BE2C (cell line): Measurements from ENCODE around the gene FAM114A2.

Source experiments
- DNase-seq: peaks from one replicate; pipeline ENCODE4 v3.0.0-alpha.2; 2020
- H3K27me3 ChIP-seq: fragments of 250-450 bp; sonication (Bioruptor Pico); 2 replicates; pipeline ENCODE4 v1.5.1; 2020; ENCODE audit warnings: mild to moderate bottlenecking
- H3K36me3 ChIP-seq: fragments of 250-450 bp; sonication (Bioruptor Pico); 2 replicates; pipeline ENCODE4 v1.5.1; 2020; ENCODE audit warnings: mild to moderate bottlenecking
- H3K4me1 ChIP-seq: fragments of 250-450 bp; sonication (Bioruptor Pico); 2 replicates; pipeline ENCODE4 v1.5.1; 2020
- H3K4me3 ChIP-seq: 2 replicates; pipeline ENCODE4 v1.5.1; 2011; ENCODE audit warnings: low read depth, low read length
- H3K9me3 ChIP-seq: fragments of 250-450 bp; sonication (Bioruptor Pico); 2 replicates; pipeline ENCODE4 v1.5.1; 2020
- CTCF ChIP-seq: IDR thresholded peaks from 2 replicates; pipeline ENCODE4 v1.5.1; 2012; ENCODE audit warnings: mild to moderate bottlenecking, low read depth, low read length

Gene FAM114A2

GRCh38 chr5:153974813-153975163 is 63.9 kb downstream of the FAM114A2 start:
- Histone ChIP-seq H3K4me3 (no peak overlapping the region), H3K36me3 (no peaks in the 10 kb centered on the region), H3K27me3 (no peaks in the 10 kb centered on the region), H3K9me3 (no peaks in the 10 kb centered on the region), H3K4me1 (no peaks in the 10 kb centered on the region)
- no peak for TF ChIP-seq CTCF
- no peak for DNase-seq

- no peaks in the 10 kb centered on the region for H3K27me3 ChIP-seq
- no peak overlapping the region for H3K4me3 ChIP-seq
- H3K9me3 ChIP-seq, result no peaks in the 10 kb centered on the region
- H3K4me1 ChIP-seq, result no peaks in the 10 kb centered on the region
- peak; percentile 24 for DNase-seq
- TF ChIP-seq CTCF, result peak; percentile 82
- no peaks in the 10 kb centered on the region for H3K36me3 ChIP-seq
Measured at GRCh38 chr5:153974131-153974812, 64.4 kb downstream of the FAM114A2 start.

- no peak for TF ChIP-seq CTCF
- Histone ChIP-seq H3K4me1 (no peaks in the 10 kb centered on the region), H3K4me3 (no peak overlapping the region), H3K9me3 (no peaks in the 10 kb centered on the region), H3K27me3 (no peaks in the 10 kb centered on the region), H3K36me3 (no peaks in the 10 kb centered on the region)
- DNase-seq, result no peak
Measured at GRCh38 chr5:153972240-153972639, 66.5 kb downstream of the FAM114A2 start.

GRCh38 chr5:153970496-153970895 is 68.2 kb downstream of the FAM114A2 start:
- no peak for DNase-seq
- no peak for TF ChIP-seq CTCF
- Histone ChIP-seq H3K27me3 (no peaks in the 10 kb centered on the region), H3K36me3 (no peaks in the 10 kb centered on the region), H3K9me3 (no peaks in the 10 kb centered on the region), H3K4me3 (no peak overlapping the region), H3K4me1 (no peaks in the 10 kb centered on the region)

DNA sequence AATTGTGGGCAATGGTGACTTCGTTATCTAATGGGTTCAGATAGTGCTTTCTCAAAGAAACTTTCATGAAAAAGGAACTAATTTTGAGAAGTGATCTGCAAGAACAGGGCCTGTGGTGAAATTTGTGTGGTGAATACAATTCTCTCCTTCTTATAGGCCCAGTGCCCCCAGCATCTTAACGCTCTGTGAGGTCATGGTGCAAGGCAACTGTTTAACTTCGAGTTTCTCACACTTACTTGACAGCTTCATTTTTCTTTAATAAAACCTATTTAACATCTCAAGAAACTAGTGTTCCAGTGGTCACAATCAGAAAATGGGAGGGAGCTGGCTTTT is 69.2 kb downstream of the FAM114A2 start:
- Histone ChIP-seq H3K27me3 (no peaks in the 10 kb centered on the region), H3K9me3 (no peaks in the 10 kb centered on the region), H3K4me3 (no peak overlapping the region), H3K4me1 (no peaks in the 10 kb centered on the region), H3K36me3 (no peaks in the 10 kb centered on the region)
- DNase-seq, result no peak
- no peak for TF ChIP-seq CTCF

- Histone ChIP-seq H3K4me3 (no peak overlapping the region), H3K27me3 (no peaks in the 10 kb centered on the region), H3K4me1 (no peaks in the 10 kb centered on the region), H3K36me3 (no peaks in the 10 kb centered on the region), H3K9me3 (no peaks in the 10 kb centered on the region)
- TF ChIP-seq CTCF, result no peak
- no peak for DNase-seq
Measured at GRCh38 chr5:153968761-153969562, 69.7 kb downstream of the FAM114A2 start.
